Tibial artery (tissue), 4 donors: ENCODE measurements around the gene EPSTI1.

Experiments used
- DNase-seq, 2 donors: peaks; one replicate each; pipeline ENCODE4 v3.0.0-alpha.2; 2019
- H3K27ac ChIP-seq, 2 donors: fragments of 200-600 bp; sonication (generic) in 1 of 2; 1 replicate in 1 of 2; 2 replicates in 1 of 2; pipeline ENCODE4 v1.5.1; 2018 to 2019; ENCODE audit warnings: mild to moderate bottlenecking in 1 of 2
- H3K27me3 ChIP-seq, 2 donors: fragments of 200-600 bp; sonication (generic) in 1 of 2; one replicate each; pipeline versions ENCODE4 v1.5.1 to v1.6.0; 2016 to 2019
- H3K36me3 ChIP-seq, 3 donors: fragments of 200-600 bp; sonication (generic) in 2 of 3; one replicate each; pipeline ENCODE4 v1.5.1; 2016 to 2019; ENCODE audit warnings: mild to moderate bottlenecking in 2 of 3
- H3K4me1 ChIP-seq, 4 donors: fragments of 200-600 bp; sonication (generic) in 2 of 4; 1 replicate in 3 of 4; 2 replicates in 1 of 4; pipeline ENCODE4 v1.5.1; 2016 to 2019
- H3K4me3 ChIP-seq, 2 donors: fragments of 200-600 bp; sonication (generic) in 1 of 2; 1 replicate in 1 of 2; 2 replicates in 1 of 2; pipeline ENCODE4 v1.5.1; 2018 to 2019; ENCODE audit warnings: mild to moderate bottlenecking in 2 of 2
- H3K9me3 ChIP-seq, 3 donors: fragments of 200-600 bp; sonication (generic) in 1 of 3; one replicate each; pipeline ENCODE4 v1.5.1; 2016 to 2019
- intact Hi-C: fragments of 100-400 bp; cut with DNase I; formaldehyde crosslinking; loops from one replicate; pipeline ENCODE4 v1.15.0; 2023; ENCODE audit warnings: low total_unique reads
- TF ChIP-seq, protein P1 (sequence below), 2 experiments: fragments of 200-600 bp in 1 of 2; fragments of 450-650 bp in 1 of 2; IDR thresholded peaks; one replicate each; pipeline ENCODE4 v1.5.1; 2017 to 2019; ENCODE audit warnings: antibody characterized with exemption in 2 of 2, mild to moderate bottlenecking in 1 of 2, moderate library complexity in 1 of 2

Gene EPSTI1

GRCh38 chr13:42929886-42930535, 62.0 kb downstream of the EPSTI1 start:
- DNase-seq: no peak
- H3K9me3 ChIP-seq: no peaks in the 10 kb centered on the region
- no peak overlapping the region for H3K27ac ChIP-seq
- H3K27me3 ChIP-seq: no peaks in the 10 kb centered on the region
- intact Hi-C loops: no loop called here
- TF ChIP-seq, protein P1, sequence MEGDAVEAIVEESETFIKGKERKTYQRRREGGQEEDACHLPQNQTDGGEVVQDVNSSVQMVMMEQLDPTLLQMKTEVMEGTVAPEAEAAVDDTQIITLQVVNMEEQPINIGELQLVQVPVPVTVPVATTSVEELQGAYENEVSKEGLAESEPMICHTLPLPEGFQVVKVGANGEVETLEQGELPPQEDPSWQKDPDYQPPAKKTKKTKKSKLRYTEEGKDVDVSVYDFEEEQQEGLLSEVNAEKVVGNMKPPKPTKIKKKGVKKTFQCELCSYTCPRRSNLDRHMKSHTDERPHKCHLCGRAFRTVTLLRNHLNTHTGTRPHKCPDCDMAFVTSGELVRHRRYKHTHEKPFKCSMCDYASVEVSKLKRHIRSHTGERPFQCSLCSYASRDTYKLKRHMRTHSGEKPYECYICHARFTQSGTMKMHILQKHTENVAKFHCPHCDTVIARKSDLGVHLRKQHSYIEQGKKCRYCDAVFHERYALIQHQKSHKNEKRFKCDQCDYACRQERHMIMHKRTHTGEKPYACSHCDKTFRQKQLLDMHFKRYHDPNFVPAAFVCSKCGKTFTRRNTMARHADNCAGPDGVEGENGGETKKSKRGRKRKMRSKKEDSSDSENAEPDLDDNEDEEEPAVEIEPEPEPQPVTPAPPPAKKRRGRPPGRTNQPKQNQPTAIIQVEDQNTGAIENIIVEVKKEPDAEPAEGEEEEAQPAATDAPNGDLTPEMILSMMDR (IDR thresholded peaks at IDR 0.05): no peak
- no peaks in the 10 kb centered on the region for H3K36me3 ChIP-seq
- H3K4me1 ChIP-seq: no peaks in the 10 kb centered on the region
- H3K4me3 ChIP-seq: no peak overlapping the region

DNA sequence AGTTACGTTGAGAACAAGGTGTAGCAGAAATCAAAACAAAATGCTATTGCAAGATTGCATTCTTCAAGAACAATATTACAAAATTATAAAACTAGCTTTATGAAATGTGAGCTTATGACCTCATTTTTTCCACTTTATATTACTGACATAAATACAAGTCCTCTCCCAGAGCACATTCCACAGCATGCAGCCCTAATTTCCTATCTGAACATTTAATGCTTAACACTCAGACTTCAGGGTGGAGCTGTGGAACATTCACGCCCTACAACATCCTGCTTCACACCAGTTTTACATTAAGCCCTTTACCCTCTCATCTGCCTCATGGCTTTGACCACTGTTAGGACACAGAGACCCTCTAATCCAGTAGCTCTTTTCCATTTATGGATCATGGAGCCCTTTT, 65.5 kb downstream of the EPSTI1 start:
- Histone ChIP-seq H3K4me3 (no peak overlapping the region), H3K4me1 (no peaks in the 10 kb centered on the region), H3K27ac (no peak overlapping the region), H3K27me3 (no peaks in the 10 kb centered on the region), H3K9me3 (no peaks in the 10 kb centered on the region), H3K36me3 (no peaks in the 10 kb centered on the region)
- intact Hi-C loops: no loop called here
- TF ChIP-seq, protein P1 (IDR thresholded peaks at IDR 0.05): no peak
- no peak for DNase-seq

- H3K36me3 ChIP-seq: no peaks in the 10 kb centered on the region
- no peak for DNase-seq
- TF ChIP-seq, protein P1 (IDR thresholded peaks at IDR 0.05): no peak
- H3K27ac ChIP-seq: no peak overlapping the region
- H3K4me3 ChIP-seq: no peak overlapping the region
- H3K27me3 ChIP-seq: no peaks in the 10 kb centered on the region
- no peaks in the 10 kb centered on the region for H3K4me1 ChIP-seq
- intact Hi-C loops: no loop called here
- no peaks in the 10 kb centered on the region for H3K9me3 ChIP-seq
Measured at GRCh38 chr13:42926043-42926442, 66.0 kb downstream of the EPSTI1 start.

DNA sequence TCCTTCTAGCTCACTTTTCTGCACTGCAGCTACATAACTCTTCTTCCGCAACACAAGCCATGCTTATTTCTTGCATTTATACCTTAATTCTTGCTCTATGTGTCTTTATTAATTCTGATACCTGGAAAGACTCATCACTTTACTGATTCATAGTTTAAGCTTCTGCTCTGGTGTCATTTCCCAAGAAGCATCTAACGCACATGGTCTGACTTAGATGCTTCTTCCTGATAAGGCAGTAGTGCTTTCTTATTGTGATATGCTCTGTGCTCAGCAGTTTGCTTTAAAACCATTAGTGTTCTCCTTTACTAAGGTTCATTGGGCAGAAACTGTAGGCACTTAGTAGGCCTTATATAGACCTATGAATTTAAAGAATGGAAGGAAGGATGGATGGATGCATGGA, 66.4 kb downstream of the EPSTI1 start:
- Histone ChIP-seq H3K27me3 (no peaks in the 10 kb centered on the region), H3K9me3 (no peaks in the 10 kb centered on the region), H3K36me3 (no peaks in the 10 kb centered on the region), H3K4me3 (no peak overlapping the region), H3K27ac (no peak overlapping the region), H3K4me1 (no peaks in the 10 kb centered on the region)
- TF ChIP-seq, protein P1 (IDR thresholded peaks at IDR 0.05): no peak
- DNase-seq: no peak
- intact Hi-C loops: no loop called here

- no peak for DNase-seq
- Histone ChIP-seq H3K4me3 (no peak overlapping the region), H3K4me1 (no peaks in the 10 kb centered on the region), H3K27ac (no peak overlapping the region), H3K36me3 (no peaks in the 10 kb centered on the region), H3K9me3 (no peaks in the 10 kb centered on the region), H3K27me3 (no peaks in the 10 kb centered on the region)
- TF ChIP-seq, protein P1 (IDR thresholded peaks at IDR 0.05): no peak
- intact Hi-C loops: no loop called here
Measured at GRCh38 chr13:42924344-42924743, 67.7 kb downstream of the EPSTI1 start.

DNA sequence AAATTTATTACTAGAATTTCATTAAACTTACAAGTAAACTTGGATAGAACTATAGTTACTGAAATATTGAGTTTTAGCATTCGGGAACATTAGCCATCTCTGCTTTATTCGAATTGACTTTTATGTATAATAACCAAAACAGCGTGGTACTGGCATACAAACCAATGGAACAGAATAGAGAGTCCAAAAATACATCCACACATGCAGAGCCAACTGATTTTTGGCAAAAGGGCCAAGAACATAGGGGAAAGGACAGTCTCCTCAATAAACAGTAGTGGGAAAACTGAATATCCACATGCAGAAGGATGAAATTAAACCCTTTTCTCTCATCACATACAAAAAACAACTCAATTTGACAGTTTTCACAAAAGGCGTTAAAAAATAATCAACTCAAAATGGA, 84.3 kb downstream of the EPSTI1 start:
- DNase-seq: no peak
- intact Hi-C loops: no loop called here

More for the DNA sequence above, 84.3 kb downstream of the EPSTI1 start:
- H3K4me1 ChIP-seq: no peaks in the 10 kb centered on the region
- no peak overlapping the region for H3K4me3 ChIP-seq
- TF ChIP-seq, protein P1 (IDR thresholded peaks at IDR 0.05): no peak
- no peaks in the 10 kb centered on the region for H3K36me3 ChIP-seq
- no peaks in the 10 kb centered on the region for H3K9me3 ChIP-seq
- H3K27me3 ChIP-seq: no peaks in the 10 kb centered on the region
- H3K27ac ChIP-seq: no peak overlapping the region
